OCI-LY3 (cell line): ENCODE results near the gene MIER2.

ENCODE experiments used
- H2AFZ ChIP-seq: fragments of 200-600, 300-600 bp; shearing (Covaris generic); 2 replicates; pipeline ENCODE4 v1.6.0; 2014; ENCODE audit warnings: antibody characterized with exemption, low read depth, low read length
- H3K27ac ChIP-seq: fragments of 200-600, 300-600 bp; sonication (generic); 2 replicates; pipeline ENCODE4 v1.5.1; 2014; ENCODE audit warnings: mild to moderate bottlenecking, low read length, moderate library complexity, mixed read lengths
- H3K27me3 ChIP-seq: fragments of 200-600, 300-600 bp; sonication (generic); 2 replicates; pipeline ENCODE4 v1.6.1; 2014; ENCODE audit warnings: low read depth, low read length, mixed read lengths
- H3K36me3 ChIP-seq: fragments of 200-600, 300-600 bp; sonication (generic); replicated peaks from 2 replicates; pipeline ENCODE3; 2014; ENCODE audit warnings: low read depth, low read length, mixed read lengths
- H3K4me1 ChIP-seq: fragments of 300-600, 200-600 bp; sonication (generic); 2 replicates; pipeline ENCODE4 v1.6.1; 2014; ENCODE audit warnings: low read length, mixed read lengths
- H3K4me2 ChIP-seq: fragments of 200-600, 300-600 bp; sonication (generic); 2 replicates; pipeline ENCODE4 v1.6.1; 2014; ENCODE audit warnings: low read length, mixed read lengths
- H3K4me3 ChIP-seq: fragments of 300-600, 200-600 bp; sonication (generic); 2 replicates; pipeline ENCODE4 v1.5.1; 2014; ENCODE audit warnings: antibody characterized with exemption, mild to moderate bottlenecking, low read length, moderate library complexity
- H3K79me2 ChIP-seq: fragments of 300-600, 200-600 bp; shearing (Covaris generic); 2 replicates; pipeline ENCODE4 v1.6.1; 2014; ENCODE audit warnings: mild to moderate bottlenecking, low read length, mixed read lengths
- H3K9ac ChIP-seq: fragments of 300-600, 200-600 bp; shearing (Covaris generic); 2 replicates; pipeline ENCODE4 v1.6.0; 2014; ENCODE audit warnings: mild to moderate bottlenecking, low read length, moderate library complexity
- H3K9me3 ChIP-seq: fragments of 200-600, 300-600 bp; shearing (Covaris generic); 2 replicates; pipeline ENCODE4 v1.6.1; 2014; ENCODE audit warnings: low read length, mixed read lengths; ENCODE audit not compliant: insufficient read depth
- H4K20me1 ChIP-seq: fragments of 200-600, 300-600 bp; sonication (generic); 2 replicates; pipeline ENCODE4 v1.6.1; 2016; ENCODE audit warnings: low read length, mixed read lengths; ENCODE audit not compliant: insufficient read depth
- EZH2phosphoT487 ChIP-seq: fragments of 200-600 bp; shearing (Covaris generic); IDR thresholded peaks from 2 replicates; pipeline ENCODE4 v1.6.1; 2018; ENCODE audit warnings: antibody characterized with exemption, mixed run types, low read depth
- TF ChIP-seq, protein P1 (sequence below): fragments of 200-600, 300-600 bp; sonication (generic); IDR thresholded peaks from 2 replicates; pipeline ENCODE4 v1.5.1; 2014; ENCODE audit warnings: antibody characterized with exemption, low read length, low read depth

The MIER2 gene

DNA sequence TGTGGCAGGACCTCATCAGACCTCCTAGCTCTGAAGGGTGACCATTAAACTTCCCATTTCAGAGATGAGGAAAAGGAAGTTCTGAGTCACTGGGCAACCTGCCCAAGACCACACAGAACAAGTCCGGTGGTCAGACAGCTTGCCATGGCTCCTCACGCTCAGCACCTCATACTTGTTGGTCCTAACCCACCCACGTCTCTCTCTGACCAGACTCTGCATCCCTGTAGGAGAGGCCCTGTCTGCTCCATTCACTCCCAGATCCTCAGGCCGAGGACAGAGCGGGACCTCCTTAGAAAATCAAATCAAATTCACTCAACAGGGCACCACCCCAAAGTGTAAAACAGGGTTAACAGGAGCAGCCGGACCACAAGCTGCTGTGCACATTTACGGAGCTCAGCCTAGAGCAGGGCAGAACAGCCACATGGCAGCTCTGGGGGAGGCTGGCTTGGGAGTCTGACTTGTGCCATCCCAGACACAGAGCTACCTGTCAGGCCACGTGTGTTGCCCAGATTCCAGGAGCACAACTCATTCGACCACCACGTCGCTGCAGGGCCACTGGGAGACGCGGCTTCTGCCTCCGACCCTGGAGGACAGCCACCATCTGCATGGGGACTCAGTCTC is 1.7 kb downstream of the MIER2 start:
- Histone ChIP-seq H3K4me2 (no peak overlapping the region), H3K36me3 (no peaks in the 10 kb centered on the region), H3K9ac (no peak overlapping the region), H3K4me3 (no peak overlapping the region), H3K27me3 (peaks cover 6% of the 10 kb centered on the region; the same call in 1 of the 2 replicates), H3K4me1 (no peaks in the 10 kb centered on the region), H3K27ac (no peak overlapping the region), H2AFZ (no peak overlapping the region), H4K20me1 (no peaks in the 10 kb centered on the region), H3K79me2 (no peaks in the 10 kb centered on the region), H3K9me3 (no peaks in the 10 kb centered on the region)
- no peak for TF ChIP-seq EZH2phosphoT487
- TF ChIP-seq, protein P1, sequence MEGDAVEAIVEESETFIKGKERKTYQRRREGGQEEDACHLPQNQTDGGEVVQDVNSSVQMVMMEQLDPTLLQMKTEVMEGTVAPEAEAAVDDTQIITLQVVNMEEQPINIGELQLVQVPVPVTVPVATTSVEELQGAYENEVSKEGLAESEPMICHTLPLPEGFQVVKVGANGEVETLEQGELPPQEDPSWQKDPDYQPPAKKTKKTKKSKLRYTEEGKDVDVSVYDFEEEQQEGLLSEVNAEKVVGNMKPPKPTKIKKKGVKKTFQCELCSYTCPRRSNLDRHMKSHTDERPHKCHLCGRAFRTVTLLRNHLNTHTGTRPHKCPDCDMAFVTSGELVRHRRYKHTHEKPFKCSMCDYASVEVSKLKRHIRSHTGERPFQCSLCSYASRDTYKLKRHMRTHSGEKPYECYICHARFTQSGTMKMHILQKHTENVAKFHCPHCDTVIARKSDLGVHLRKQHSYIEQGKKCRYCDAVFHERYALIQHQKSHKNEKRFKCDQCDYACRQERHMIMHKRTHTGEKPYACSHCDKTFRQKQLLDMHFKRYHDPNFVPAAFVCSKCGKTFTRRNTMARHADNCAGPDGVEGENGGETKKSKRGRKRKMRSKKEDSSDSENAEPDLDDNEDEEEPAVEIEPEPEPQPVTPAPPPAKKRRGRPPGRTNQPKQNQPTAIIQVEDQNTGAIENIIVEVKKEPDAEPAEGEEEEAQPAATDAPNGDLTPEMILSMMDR, result no peak

DNA sequence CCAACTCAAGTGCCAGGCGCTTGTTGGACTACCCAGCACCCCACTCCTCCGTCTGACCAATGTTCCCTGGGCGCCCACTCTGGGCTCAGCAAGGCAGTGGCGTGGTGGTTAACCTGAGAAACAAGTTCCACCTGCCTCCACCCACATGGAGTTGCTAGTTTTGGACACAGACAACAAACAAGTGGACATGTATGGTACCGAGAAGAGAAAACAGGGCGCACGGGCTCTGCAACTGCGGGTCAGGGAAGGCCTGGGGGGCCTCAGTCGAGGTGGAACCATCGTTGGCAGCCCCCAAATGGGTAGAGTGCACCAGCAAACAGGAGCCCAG is 2.5 kb downstream of the MIER2 start:
- Histone ChIP-seq H3K4me1 (no peaks in the 10 kb centered on the region), H4K20me1 (no peaks in the 10 kb centered on the region), H3K9ac (no peak overlapping the region), H3K27ac (no peak overlapping the region), H3K27me3 (peaks cover 6% of the 10 kb centered on the region; the same call in 1 of the 2 replicates), H3K4me2 (no peak overlapping the region), H2AFZ (no peak overlapping the region), H3K9me3 (no peaks in the 10 kb centered on the region), H3K4me3 (no peak overlapping the region), H3K79me2 (no peaks in the 10 kb centered on the region), H3K36me3 (no peaks in the 10 kb centered on the region)
- TF ChIP-seq, protein P1, result no peak
- no peak for TF ChIP-seq EZH2phosphoT487

DNA sequence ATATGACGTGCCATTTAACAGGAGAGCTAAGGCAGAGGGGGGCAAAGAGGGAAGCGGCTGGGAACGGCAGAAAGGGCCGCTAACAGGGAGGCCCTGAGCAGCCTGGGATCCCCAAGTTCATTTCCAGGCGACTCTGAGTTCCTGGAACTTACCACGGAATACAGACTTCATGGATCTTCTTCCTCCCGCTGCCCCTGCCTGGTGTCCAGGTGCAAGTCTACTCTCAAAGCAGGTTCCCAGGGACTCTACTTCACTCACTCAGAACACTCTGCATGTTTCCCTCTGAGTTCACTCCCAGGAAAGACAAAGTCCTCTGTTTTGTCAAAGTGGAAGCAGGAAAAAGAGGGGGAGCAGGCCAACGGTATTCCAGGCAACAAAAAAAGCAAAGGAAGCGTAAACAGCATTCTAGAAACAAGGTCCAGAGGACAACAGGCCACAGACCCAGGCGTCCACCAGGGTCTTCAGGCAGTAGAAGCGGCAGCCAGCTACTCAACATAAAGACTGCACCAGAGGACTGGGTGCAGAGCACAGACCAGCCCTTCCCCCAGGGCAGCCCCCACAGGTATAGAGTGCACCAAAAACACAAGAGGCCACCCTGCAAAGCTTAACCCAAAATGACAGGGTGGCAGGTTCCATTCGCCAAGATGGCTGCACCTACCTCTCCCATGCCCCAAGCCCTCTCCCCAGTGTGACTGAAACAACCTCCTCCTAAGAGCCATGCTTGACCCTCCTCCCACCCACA is 3.0 kb downstream of the MIER2 start:
- H2AFZ ChIP-seq, result no peak overlapping the region
- no peak overlapping the region for H3K4me2 ChIP-seq
- H3K79me2 ChIP-seq, result no peaks in the 10 kb centered on the region

More for the DNA sequence above, 3.0 kb downstream of the MIER2 start:
- Histone ChIP-seq H3K27ac (no peak overlapping the region), H3K9ac (no peak overlapping the region), H3K27me3 (peaks cover 6% of the 10 kb centered on the region; the same call in 1 of the 2 replicates), H3K36me3 (no peaks in the 10 kb centered on the region), H3K4me1 (no peaks in the 10 kb centered on the region), H3K4me3 (no peak overlapping the region), H3K9me3 (no peaks in the 10 kb centered on the region), H4K20me1 (no peaks in the 10 kb centered on the region)
- TF ChIP-seq EZH2phosphoT487, result no peak
- TF ChIP-seq, protein P1, result no peak
